ENCODE measurements around the gene GRM5.
"Not testable (repeated sequence)": the region's sequence is repeated elsewhere in the genome, so short reads cannot be mapped to it uniquely, and the experiment has no call there.

Gene GRM5

DNA sequence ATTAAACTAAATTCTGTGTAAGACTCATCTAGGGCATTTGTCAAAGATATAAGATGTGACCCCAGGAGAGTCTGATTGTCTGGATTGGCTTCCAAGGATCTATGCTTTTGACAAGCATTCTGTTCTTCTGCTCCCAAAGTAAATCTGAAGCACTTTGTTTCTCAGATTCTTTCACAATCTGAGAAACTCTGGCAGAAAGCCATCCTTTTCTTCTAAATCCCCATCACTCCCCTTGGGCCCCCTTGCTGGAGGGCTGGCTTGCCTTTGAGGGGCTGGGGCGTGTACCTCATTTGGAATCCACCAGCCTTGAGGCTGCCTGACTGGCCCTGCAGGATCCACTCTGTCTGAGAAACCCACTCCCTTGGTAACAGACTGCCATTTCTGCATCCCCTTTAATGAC, 554.8 kb downstream of the GRM5 start:
- DNase-seq (ENCODE audit: low read depth in 1 of 2, low spot score in 1 of 2), result no peak

DNA sequence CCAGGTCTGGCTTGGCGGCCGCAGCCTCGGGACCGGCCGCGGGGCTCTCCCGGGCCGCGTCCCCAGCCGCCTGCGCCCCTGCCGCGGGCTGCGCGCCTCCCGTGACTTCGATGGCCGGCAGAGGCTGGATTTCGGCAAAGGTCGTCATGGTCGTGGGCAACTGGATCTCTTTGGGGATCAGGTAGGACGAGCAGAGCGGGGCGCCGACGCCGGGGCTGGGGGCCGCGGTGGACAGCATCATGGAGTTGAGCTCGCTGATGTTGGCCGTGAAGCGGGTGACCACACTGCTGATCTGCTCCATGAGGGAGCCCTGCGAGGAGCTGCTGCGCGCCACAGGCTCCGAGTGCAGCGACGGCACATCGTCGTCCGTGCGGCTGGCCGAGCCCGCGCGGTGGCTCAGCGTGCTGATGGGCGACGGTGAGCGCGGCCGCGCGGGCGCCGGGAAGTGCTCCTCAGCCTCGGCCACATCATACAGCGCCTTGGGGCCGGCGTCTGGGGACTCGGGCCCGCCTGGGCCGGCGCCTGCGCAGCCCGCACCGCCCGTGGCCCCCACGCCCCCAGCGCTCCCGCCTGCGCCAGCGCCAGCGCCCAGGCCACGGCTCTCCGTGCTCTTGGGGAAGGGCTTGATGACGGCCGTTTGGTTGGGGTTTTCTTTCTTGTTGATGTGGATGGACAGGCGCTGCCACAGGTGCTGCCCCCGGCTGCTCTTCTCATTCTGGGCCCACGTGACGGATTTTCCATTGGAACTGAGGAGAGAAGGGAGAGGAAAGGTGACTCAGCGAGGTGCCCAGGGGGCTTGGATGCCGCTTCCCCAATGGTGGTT, 556.8 kb downstream of the GRM5 start:
- DNase-seq (ENCODE audit: low read depth in 1 of 2, low spot score in 1 of 2), result no peak

DNA sequence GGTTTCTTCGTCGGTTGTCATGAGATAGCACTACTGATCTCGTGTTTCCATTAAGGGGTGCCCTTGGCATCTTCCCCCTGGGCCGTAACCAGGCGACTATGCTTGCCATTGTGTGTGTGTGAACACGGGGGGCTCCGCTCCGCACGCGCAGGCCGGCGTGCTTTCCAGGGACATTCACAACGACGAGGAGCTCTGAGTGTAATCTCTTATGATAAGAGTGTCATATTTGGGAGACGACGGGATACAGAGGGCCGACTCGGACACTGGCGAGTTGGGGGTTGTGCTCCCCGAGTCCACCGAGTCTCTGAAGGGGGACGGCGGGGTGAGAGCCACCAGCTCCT, 557.4 kb downstream of the GRM5 start:
- no peak for DNase-seq (ENCODE audit: low read depth in 1 of 2, low spot score in 1 of 2)

DNA sequence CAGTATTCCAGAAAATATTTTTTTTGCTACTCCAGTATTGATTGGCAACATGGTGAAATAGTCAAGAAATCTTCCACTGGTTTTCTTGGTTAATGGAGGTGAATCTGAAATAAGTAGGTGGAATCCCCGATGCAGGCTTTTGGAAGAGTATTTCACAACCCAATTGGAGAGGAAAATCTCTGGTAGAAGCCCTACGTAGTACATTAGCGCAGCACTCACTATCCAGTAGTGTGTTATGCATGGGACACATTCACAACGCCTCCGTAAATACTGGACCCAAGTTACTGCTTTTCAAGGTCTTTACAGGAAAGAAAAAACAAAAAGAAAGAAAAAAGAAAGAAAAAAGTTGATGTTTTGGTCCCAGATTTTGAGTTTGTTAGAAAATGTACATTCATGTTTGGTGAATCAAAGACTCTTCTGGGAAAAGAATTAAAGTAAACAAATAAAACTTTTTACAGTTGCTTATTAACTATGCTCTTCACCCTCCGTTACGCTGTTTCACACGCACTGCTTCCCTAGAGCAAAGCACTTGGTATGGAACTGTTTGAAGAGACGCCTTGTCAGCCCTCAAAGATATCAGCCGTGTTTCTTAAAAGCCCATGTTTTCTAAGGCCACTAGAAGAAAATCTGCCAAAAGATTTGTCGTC, 557.9 kb downstream of the GRM5 start:
- DNase-seq (ENCODE audit: low read depth in 1 of 2, low spot score in 1 of 2), result no peak

GRCh38 chr11:88501541-88501940, 564.2 kb downstream of the GRM5 start:
- DNase-seq (ENCODE audit: low read depth in 1 of 2, low spot score in 1 of 2), result no peak

DNA sequence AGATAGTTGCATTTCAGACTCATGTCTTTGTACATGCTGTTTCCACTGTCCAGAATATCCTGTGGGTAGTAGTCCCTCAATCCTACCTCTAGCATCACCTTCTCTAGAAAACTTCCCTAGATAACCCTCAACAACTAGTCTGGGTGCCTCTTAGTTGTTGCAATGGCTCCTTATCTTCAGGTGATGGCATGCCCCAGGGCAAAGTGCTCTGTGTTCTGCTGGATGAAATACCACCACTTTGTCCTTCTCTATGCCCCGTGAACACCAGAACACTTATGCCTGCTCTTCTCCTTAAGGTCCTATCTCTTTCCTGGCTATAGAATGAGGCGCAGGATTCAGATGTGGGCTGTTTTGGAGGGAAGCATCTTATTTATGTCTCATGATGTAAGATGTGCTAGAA, 569.9 kb downstream of the GRM5 start:
- no peak for DNase-seq (ENCODE audit: low read depth in 1 of 2, low spot score in 1 of 2)

DNA sequence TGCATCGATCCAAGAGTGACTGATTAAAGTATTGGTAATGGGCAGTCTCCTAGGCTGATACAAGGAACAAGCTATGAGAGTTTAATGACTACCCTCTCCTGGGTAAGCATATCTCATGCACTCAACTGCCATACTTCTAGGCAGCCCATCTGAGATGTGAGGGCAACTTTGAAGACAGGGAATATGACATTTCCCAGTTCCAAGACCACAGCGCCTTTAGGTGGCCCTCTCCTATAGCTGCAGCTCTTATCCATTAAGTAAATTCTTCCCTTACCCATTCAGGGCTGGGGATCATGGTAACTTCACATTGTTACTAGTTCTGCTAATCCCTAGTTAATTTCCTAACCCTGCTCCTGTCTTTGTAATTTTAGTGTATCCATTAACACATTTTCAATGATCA, 570.9 kb downstream of the GRM5 start:
- DNase-seq (ENCODE audit: low read depth in 1 of 2, low spot score in 1 of 2), result no peak

DNA sequence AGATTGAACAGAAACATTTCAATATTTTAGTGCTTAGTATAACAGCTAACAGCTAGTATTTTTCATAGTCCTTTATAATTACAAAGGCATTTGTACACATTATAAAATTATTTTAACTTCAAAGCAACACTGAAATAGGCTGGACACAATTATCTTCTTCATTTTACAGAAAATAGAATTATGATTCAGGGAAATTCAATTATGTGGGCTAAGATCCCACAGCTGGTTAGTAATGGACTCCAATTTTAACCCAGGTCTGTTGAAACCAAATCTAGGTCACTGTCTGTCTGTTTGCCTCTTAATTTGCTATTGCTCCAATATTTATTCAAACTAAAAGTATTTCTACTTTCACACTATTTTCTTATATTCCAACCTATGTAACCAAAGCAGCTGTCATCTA, 574.1 kb downstream of the GRM5 start:
- DNase-seq (ENCODE audit: low read depth in 1 of 2, low spot score in 1 of 2), result no peak

DNA sequence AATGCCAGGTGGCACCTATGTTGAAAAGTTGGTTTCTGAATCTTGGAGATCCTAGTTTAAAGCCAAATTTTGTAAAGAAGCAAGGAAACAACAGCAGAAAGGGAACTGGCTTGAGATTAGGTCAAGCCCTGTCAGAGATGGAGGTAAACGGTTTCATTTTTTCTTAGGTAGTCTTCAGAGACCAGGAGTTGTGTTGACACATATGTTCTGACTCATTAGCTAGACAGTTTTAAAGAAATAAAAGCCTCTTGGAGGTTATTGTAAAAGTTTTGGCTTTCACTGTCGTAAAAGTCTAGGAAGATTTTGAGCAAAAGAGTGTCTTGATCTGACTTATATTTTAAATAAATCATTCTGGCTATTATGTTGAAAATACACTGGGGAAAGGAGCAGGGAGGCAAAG, 576.8 kb downstream of the GRM5 start:
- no peak for DNase-seq (ENCODE audit: low read depth in 1 of 2, low spot score in 1 of 2)

GRCh38 chr11:88487646-88488045, 578.1 kb downstream of the GRM5 start:
- DNase-seq (ENCODE audit: low read depth in 1 of 2, low spot score in 1 of 2), result no peak

DNA sequence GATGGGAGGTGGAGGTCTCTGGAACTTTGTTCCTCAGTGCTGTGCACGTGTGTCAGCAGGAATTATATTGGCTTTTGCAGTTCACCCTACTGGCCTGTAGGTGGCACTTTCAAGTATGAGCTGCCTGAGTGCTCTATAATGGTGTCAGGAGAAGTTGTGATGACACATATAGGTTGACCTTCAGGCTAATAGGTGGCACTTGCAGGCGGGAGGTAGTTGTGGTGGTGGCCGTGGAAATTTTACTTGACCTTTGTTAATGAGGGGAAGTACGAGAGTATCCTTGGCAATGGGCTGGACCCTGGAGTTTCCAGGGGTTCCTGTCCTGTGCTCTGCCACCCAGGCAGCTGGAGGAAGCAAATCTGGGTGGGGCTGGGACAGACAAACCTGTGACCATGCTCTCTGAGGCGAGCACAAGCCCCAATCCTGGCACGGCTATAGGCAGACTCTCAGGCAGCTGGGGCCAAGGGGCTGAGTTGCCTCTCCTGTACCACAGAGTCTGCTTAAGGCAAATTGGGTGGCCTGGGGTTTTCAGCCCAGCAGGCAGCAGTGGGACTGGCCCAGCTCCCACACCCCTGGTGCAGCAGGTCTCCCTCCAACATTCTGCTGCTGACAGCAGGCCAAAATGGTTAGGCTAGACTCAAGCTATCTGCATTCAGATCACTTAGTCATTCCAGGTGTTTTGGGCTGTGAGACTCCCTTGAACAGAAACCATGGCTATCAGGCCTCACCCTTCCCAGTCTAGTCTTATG, 580.7 kb downstream of the GRM5 start:
- peak in 1 of 2 donors; percentile 32 for DNase-seq (ENCODE audit: low read depth in 1 of 2, low spot score in 1 of 2)

GRCh38 chr11:88482871-88483301, 582.9 kb downstream of the GRM5 start:
- no peak for DNase-seq (ENCODE audit: low read depth in 1 of 2, low spot score in 1 of 2)

DNA sequence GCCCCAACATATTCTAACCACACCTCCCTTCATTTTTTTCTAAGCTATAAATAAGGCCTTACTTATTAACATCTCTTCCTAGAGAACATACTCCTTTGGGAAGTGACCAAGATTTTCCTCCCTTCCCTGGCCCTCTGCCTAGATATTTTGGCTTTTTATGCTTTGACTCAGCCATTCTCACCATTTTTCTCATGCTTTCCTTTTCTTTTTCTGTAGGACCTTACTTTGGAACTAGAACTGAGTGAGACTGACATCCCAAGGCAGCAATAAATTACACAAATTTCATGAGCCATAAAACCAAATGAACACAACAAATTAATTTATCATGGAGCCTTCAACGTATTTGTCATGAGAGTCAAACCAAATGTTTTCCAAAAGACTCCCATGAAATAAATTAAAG, 585.6 kb downstream of the GRM5 start:
- no peak for DNase-seq (ENCODE audit: low read depth in 1 of 2, low spot score in 1 of 2)

DNA sequence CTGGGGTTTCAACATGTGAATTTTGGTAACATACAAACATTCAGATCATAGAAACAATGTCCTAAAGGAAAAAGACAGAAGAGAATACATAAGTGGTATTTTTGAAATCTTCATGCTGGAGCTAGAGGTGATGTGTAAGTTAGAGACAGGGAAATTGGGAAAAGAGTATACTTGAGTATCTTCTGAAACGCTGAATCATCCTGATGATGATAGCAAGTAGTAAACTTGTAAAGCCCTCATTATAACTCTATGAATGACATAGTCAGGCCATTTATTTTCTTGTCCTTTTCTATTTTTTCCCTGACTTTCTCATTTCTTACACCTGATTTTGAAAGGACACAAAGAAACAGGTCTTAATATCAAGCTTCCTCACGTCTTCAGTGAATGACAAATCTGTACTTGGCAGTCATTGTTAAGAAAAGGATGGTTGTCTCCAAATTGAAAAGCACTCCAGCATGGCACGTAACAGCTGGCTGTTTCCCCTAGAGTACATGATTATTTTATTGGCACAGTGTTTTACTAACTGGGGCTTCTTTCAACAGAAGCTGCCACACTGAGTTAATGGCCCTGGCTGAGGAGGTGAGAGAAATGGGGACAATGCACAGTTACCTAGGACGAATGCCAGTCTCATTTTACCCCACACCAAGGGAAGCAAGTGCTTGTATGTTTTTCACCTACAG, 587.5 kb downstream of the GRM5 start:
- no peak for DNase-seq (ENCODE audit: low read depth in 1 of 2, low spot score in 1 of 2)

- DNase-seq (ENCODE audit: low read depth in 1 of 2, low spot score in 1 of 2), result no peak
These were observed 589.8 kb downstream of the GRM5 start for GRCh38 chr11:88475991-88476418.

DNA sequence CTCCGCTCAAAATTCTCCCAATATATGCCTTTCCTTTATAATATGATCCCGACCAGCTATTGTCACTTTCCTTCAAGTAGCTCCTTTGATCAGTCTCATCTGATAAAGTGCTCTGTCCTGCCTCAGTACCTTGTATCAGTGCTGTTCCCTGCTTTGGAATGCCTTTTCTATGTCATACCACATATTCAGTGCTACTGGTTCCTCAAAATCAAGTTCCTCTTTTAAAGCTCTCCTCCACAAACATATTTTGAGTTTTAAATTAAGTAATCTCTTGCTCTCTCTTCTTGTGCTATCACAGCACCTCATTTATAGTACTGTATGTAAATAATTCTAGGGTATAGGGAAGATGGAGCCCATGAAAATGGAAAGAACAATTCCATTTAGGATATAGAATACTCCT, 591.1 kb downstream of the GRM5 start:
- no peak for DNase-seq (ENCODE audit: low read depth in 1 of 2, low spot score in 1 of 2)

GRCh38 chr11:88469561-88470225, 596.1 kb downstream of the GRM5 start:
- DNase-seq (ENCODE audit: low read depth in 1 of 2, low spot score in 1 of 2), result no peak

DNA sequence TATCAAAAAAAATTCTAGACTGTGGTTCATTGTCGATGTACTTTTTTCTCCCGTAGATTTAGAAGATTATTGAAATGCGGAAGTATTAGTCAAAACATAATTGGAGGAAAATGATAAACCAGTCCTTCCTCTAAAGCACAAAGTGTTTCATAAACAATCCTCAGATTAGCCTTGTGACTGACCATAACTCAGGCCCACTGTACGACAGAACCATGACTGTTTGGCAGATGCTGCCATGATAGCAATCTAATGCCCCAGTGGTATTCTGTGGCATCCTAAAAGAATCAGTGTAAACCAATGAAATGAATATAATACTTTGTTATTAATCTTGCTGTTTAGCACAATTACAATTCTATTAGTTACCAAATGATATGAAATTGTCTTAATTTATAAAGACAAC, 601.3 kb downstream of the GRM5 start:
- no peak for DNase-seq (ENCODE audit: low read depth in 1 of 2, low spot score in 1 of 2)

- DNase-seq (ENCODE audit: low read depth in 1 of 2, low spot score in 1 of 2), result not testable (repeated sequence)
These were observed 602.5 kb downstream of the GRM5 start for GRCh38 chr11:88463301-88463700.

- DNase-seq (ENCODE audit: low read depth in 1 of 2, low spot score in 1 of 2), result not testable (repeated sequence)
These were observed 607.7 kb downstream of the GRM5 start for GRCh38 chr11:88458047-88458446.

- DNase-seq (ENCODE audit: low read depth in 1 of 2, low spot score in 1 of 2), result no peak
These were observed 609.8 kb downstream of the GRM5 start for GRCh38 chr11:88455974-88456373.
